Heart left ventricle (tissue), 16 donors: ENCODE measurements around the gene LRRC8E. TPM values are rescaled to one million over a fixed set of nuclear protein-coding genes. Genes with fewer than 3 reads are reported as not detected.

ENCODE experiments used
- ATAC-seq, 4 donors: fragments of 200-7000 bp; cut with Tn5 transposase; one replicate each; pipeline ENCODE4 v1.9.1; 2020 to 2022; ENCODE audit warnings: moderate library complexity in 4 of 4, mild to moderate bottlenecking in 3 of 4, moderate number of reproducible peaks in 1 of 4
- DNase-seq, 5 donors: peaks; one replicate each; pipeline ENCODE4 v3.0.0-alpha.2; 2020
- H3K27ac ChIP-seq, 12 donors: fragments of 200-600 bp; sonication (generic) in 4 of 12; one replicate each; pipeline versions ENCODE4 v1.5.0 to v1.8.0; 2016 to 2022; ENCODE audit warnings: mild to moderate bottlenecking in 2 of 12
- H3K27me3 ChIP-seq, 9 donors: fragments of 200-600 bp; sonication (generic) in 2 of 9; one replicate each; pipeline versions ENCODE4 v1.5.1 to v1.8.0; 2016 to 2022; ENCODE audit warnings: mild to moderate bottlenecking in 3 of 9
- H3K36me3 ChIP-seq, 9 donors: fragments of 200-600 bp; sonication (generic) in 2 of 9; one replicate each; pipeline versions ENCODE4 v1.5.0 to v1.8.0; 2018 to 2022; ENCODE audit warnings: mild to moderate bottlenecking in 2 of 9
- H3K4me1 ChIP-seq, 12 donors: fragments of 200-600 bp; sonication (generic) in 4 of 12; one replicate each; pipeline versions ENCODE4 v1.5.0 to v1.8.0; 2016 to 2022; ENCODE audit warnings: mild to moderate bottlenecking in 3 of 12
- H3K4me3 ChIP-seq, 12 donors: fragments of 200-600 bp; sonication (generic) in 4 of 12; one replicate each; pipeline versions ENCODE4 v1.5.0 to v1.8.0; 2017 to 2022; ENCODE audit warnings: mild to moderate bottlenecking in 9 of 12, moderate library complexity in 4 of 12
- H3K9me3 ChIP-seq, 12 donors: fragments of 200-600 bp; sonication (generic) in 4 of 12; one replicate each; pipeline versions ENCODE4 v1.5.0 to v1.8.0; 2016 to 2022; ENCODE audit warnings: mild to moderate bottlenecking in 1 of 12
- CTCF ChIP-seq, 12 donors: fragments of 200-600 bp; sonication (generic) in 4 of 12; IDR thresholded peaks; one replicate each; pipeline versions ENCODE4 v1.5.0 to v1.8.0; 2018 to 2022; ENCODE audit warnings: antibody characterized with exemption in 12 of 12, mild to moderate bottlenecking in 5 of 12
- POLR2A ChIP-seq, 2 donors: fragments of 450-650 bp; IDR thresholded peaks; one replicate each; pipeline ENCODE4 v1.6.1; 2017; ENCODE audit warnings: antibody characterized with exemption in 2 of 2, mild to moderate bottlenecking in 2 of 2, moderate library complexity in 2 of 2
- WGBS, 4 donors: extraction: QIAGEN DNeasy Blood & Tissue Kit in 2 of 4; methylation state at CpG; one replicate each; pipeline versions ENCODE4 v1.1.5 to v1.1.7; 2013 to 2018; 5-methylcytosine and 5-hydroxymethylcytosine counted together
- intact Hi-C, 10 donors: fragments of 100-400 bp; cut with DNase I; formaldehyde crosslinking; loops; one replicate each; pipeline versions ENCODE4 v1.11.1 to v1.14.2; 2022
- polyA plus RNA-seq, 2 donors: library from polyadenylated mRNA; stranded (reverse); fragments of 200-250 nt; gene quantifications; one replicate each; pipeline ENCODE4 v1.2.3, GENCODE V29; 2013
- total RNA-seq, 9 donors: library from RNA; depleted of rRNA in 2 of 9; stranded (reverse); fragments of >200 nt in 2 of 9; fragmentation: NEBNext Ultra II Directional in 3 of 9; extraction: Animal tissue kit (Norgen Biotek cat#: 25700) in 3 of 9; gene quantifications; one replicate each; pipeline versions ENCODE4 v1.1.0 to v1.2.4, GENCODE V29; 2016 to 2023
- donor health status: ischemic (EF 13 %, LVEDD 7.1; RV severe dilation, severe dysfunction).
- donor health status: healthy with polysubstance abuse.
- donor health status: DM: no; HTN: yes; CAD: no.
- donor health status: DM: no; HTN: no; CAD: no.
- donor health status: ischemic (EF 25% LVEDD 6.9; RV normal size, moderate dysfunction).
- donor health status: ischemic (EF 25% LVEDD 5.7; RV mildly dilated, moderate dysfunction).
- donor health status: healthy.
- donor health status: DM: yes; HTN: yes; CAD: no.
- donor health status: ischemic (EF 35%, LVEDD 5.7; RV mildly dilated, moderate dysfunction).
- donor health status: nonischemic (EF 11% LVEDD 7.7; RV severe dilation, severe dysfunction).
- donor health status: DM: yes; HTN: yes; CAD: no.
- donor health status: PGD.
- donor health status: ischemic (EF 29% LVEDD 5.4; RV normal size, mild dysfunction).
- donor health status: nonischemic (EF 23%, LVEDD 6.1; RV moderate dilation, normal function).

Gene LRRC8E
- total and polyA plus RNA-seq, 11 donors = 0.17 to 2.6 (median 1.00) TPM

DNA sequence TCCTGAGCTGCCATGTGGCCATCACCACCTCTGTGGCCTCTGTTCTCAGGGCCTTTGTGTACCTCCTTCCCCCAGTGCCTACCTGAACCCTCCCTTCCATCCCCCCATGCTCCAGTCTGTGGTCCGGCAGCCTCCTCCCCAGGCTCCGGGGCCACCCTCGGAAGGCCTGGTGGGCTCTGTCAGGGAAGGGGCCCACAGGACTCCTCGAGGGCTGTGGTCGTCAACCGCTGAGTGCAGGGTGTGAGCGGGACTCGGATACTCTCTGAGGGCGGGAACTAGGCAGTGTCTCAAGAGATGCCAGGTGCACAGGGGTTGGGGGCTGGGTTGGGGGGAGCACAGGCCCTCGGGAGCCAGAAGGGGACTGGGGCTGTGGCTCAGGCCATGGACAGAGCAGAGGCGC lies 19.2 kb downstream of the LRRC8E start:
- H3K27me3 ChIP-seq = no peaks in the 10 kb centered on the region
- ATAC-seq (no peak), DNase-seq (no peak)
- TF ChIP-seq POLR2A (IDR thresholded peaks at IDR 0.05) (no peak), CTCF (IDR thresholded peaks at IDR 0.05) (no peak)
- no peak overlapping the region for H3K4me3 ChIP-seq
- peak overlapping the region in 1 of 12 donors; percentile 40 for H3K27ac ChIP-seq
- intact Hi-C loops = loop anchor here in 2 of 10 donors (10.0 kb wide), 2 partner anchors 53 to 253 kb away; no protein-coding TSS in a partner anchor
- WGBS, 4 donors = 88 to 92% (median 90%) methylated on average over 11 of the region's 11 CpGs
- H3K9me3 ChIP-seq = no peaks in the 10 kb centered on the region
- H3K4me1 ChIP-seq = peaks cover 0 to 60% (median 36%) of the 10 kb centered on the region in 12 donors
- H3K36me3 ChIP-seq = peaks cover 12 to 48% (median 28%) of the 10 kb centered on the region in 9 donors

- H3K27ac ChIP-seq = peak overlapping the region in 1 of 12 donors; percentile 40
- no peaks in the 10 kb centered on the region for H3K27me3 ChIP-seq
- 60 to 70% (median 65%) methylated on average over 14 of the region's 14 CpGs for WGBS, 4 donors
- H3K9me3 ChIP-seq = no peaks in the 10 kb centered on the region
- DNase-seq = no peak
- peaks cover 12 to 54% (median 32%) of the 10 kb centered on the region in 9 donors for H3K36me3 ChIP-seq
- H3K4me3 ChIP-seq = no peak overlapping the region
- no peak for ATAC-seq
- H3K4me1 ChIP-seq = peaks cover 0 to 53% (median 30%) of the 10 kb centered on the region in 12 donors
- intact Hi-C loops = loop anchor here in 2 of 10 donors (10.0 kb wide), 2 partner anchors 53 to 253 kb away; no protein-coding TSS in a partner anchor
- no peak for TF ChIP-seq POLR2A (IDR thresholded peaks at IDR 0.05)
- TF ChIP-seq CTCF (IDR thresholded peaks at IDR 0.05) = no peak
Measured at GRCh38 chr19:7908078-7908699, 19.9 kb downstream of the LRRC8E start.

DNA sequence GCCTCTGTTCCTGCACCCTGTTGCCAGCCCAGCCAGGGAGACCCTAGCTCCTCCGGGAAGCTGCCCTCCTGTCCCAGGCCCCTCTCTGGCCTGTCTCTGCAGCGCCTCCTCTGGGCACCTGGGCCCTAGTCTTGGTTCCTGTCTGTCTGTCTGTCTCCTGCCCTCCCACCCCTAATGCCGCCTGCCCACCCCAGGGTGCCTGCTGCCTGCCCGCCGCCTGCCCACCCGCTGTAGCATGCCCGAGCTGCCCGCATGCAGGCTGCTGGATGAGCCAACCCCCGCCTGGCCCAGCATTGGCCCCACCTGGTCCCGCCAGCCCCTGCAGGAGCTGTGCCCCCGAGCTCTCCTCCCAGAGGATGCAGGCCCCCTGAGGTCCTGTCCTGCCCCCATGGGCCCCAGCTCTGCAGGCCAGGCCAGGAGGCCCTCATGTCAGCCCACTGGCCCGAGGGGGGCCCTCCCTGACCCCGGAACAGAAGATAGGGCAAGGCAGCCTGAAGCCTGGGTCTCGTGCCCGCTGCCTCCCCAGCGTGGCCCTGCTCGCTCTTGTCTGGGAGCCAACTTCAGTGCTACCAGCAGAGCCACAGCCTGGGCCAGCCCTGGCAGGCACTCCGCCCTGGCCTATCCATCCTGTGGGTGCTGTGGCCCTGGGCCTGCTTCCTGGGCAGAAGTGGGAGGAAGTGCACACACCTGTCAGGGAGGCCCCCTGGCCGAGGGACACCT lies 20.6 kb downstream of the LRRC8E start:
- peak in 1 of 5 donors; percentile 32 for DNase-seq
- intact Hi-C loops = loop anchor here in 2 of 10 donors (10.0 kb wide), 2 partner anchors 54 to 254 kb away; no protein-coding TSS in a partner anchor
- TF ChIP-seq CTCF (IDR thresholded peaks at IDR 0.05) (no peak), POLR2A (IDR thresholded peaks at IDR 0.05) (no peak)
- 88 to 94% (median 90%) methylated on average over 14 to 19 of the region's 19 CpGs for WGBS, 4 donors
- no peak overlapping the region for H3K27ac ChIP-seq
- H3K9me3 ChIP-seq = no peaks in the 10 kb centered on the region
- peaks cover 12 to 54% (median 32%) of the 10 kb centered on the region in 9 donors for H3K36me3 ChIP-seq
- peaks cover 0 to 53% (median 28%) of the 10 kb centered on the region in 12 donors for H3K4me1 ChIP-seq
- H3K4me3 ChIP-seq = no peak overlapping the region
- no peak for ATAC-seq
- H3K27me3 ChIP-seq = no peaks in the 10 kb centered on the region

GRCh38 chr19:7909471-7910067 lies 21.3 kb downstream of the LRRC8E start:
- Histone ChIP-seq H3K4me1 (peaks cover 0 to 52% (median 25%) of the 10 kb centered on the region in 12 donors), H3K36me3 (peaks cover 12 to 54% (median 32%) of the 10 kb centered on the region in 9 donors), H3K4me3 (no peak overlapping the region), H3K9me3 (no peaks in the 10 kb centered on the region), H3K27me3 (peaks cover 0 to 2% (median 0%) of the 10 kb centered on the region in 9 donors), H3K27ac (no peak overlapping the region)
- intact Hi-C loops = loop anchor here in 2 of 10 donors (10.0 kb wide), 2 partner anchors 55 to 255 kb away; no protein-coding TSS in a partner anchor
- ATAC-seq (no peak), DNase-seq (peak in 1 of 5 donors; percentile 11)
- 86 to 96% (median 92%) methylated on average over 9 to 21 of the region's 21 CpGs for WGBS, 4 donors
- no peak for TF ChIP-seq CTCF (IDR thresholded peaks at IDR 0.05)
- no peak for TF ChIP-seq POLR2A (IDR thresholded peaks at IDR 0.05)
